ENCODE measurements around the gene HLA-G. TPM values are rescaled to one million over a fixed set of nuclear protein-coding genes. Genes with fewer than 3 reads are reported as not detected.
"Not testable (repeated sequence)": the region's sequence is repeated elsewhere in the genome, so short reads cannot be mapped to it uniquely, and the experiment has no call there.

HLA-G gene
- total RNA-seq, 1 donor from 2014 or later: not detected

- no peak overlapping the region for H3K4me3 ChIP-seq (ENCODE audit: low read length in 3 of 3)
- H3K27ac ChIP-seq (ENCODE audit: low read depth, low read length): no peak overlapping the region
- no peaks in the 10 kb centered on the region for H3K4me1 ChIP-seq (ENCODE audit: control insufficient read depth in 3 of 3, insufficient read depth in 3 of 3, low read length in 3 of 3)
- H3K36me3 ChIP-seq (ENCODE audit: control insufficient read depth in 3 of 3, insufficient read depth in 3 of 3, low read length in 3 of 3): no peaks in the 10 kb centered on the region
- H3K27me3 ChIP-seq (ENCODE audit: control insufficient read depth in 3 of 3, insufficient read depth in 3 of 3, low read length in 3 of 3): peaks cover 4 to 18% (median 10%) of the 10 kb centered on the region in 3 donors
- H3K9ac ChIP-seq (ENCODE audit: low read depth in 1 of 3, low read length in 3 of 3): no peak overlapping the region
- H3K9me3 ChIP-seq (ENCODE audit: control insufficient read depth in 3 of 3, low read length in 3 of 3): no peaks in the 10 kb centered on the region
Observed at GRCh38 chr6:29858006-29858405, 30.4 kb downstream of the HLA-G start.

GRCh38 chr6:29861521-29862255 is 34.1 kb downstream of the HLA-G start:
- Histone ChIP-seq H3K27ac (ENCODE audit: low read depth, low read length) (no peak overlapping the region), H3K36me3 (ENCODE audit: control insufficient read depth in 3 of 3, insufficient read depth in 3 of 3, low read length in 3 of 3) (no peaks in the 10 kb centered on the region), H3K9ac (ENCODE audit: low read depth in 1 of 3, low read length in 3 of 3) (no peak overlapping the region), H3K27me3 (ENCODE audit: control insufficient read depth in 3 of 3, insufficient read depth in 3 of 3, low read length in 3 of 3) (peaks cover 12 to 41% (median 27%) of the 10 kb centered on the region in 3 donors), H3K4me3 (ENCODE audit: low read length in 3 of 3) (no peak overlapping the region), H3K4me1 (ENCODE audit: control insufficient read depth in 3 of 3, insufficient read depth in 3 of 3, low read length in 3 of 3) (no peaks in the 10 kb centered on the region), H3K9me3 (ENCODE audit: control insufficient read depth in 3 of 3, low read length in 3 of 3) (no peaks in the 10 kb centered on the region)

- Histone ChIP-seq H3K4me1 (ENCODE audit: control insufficient read depth in 3 of 3, insufficient read depth in 3 of 3, low read length in 3 of 3) (no peaks in the 10 kb centered on the region), H3K27me3 (ENCODE audit: control insufficient read depth in 3 of 3, insufficient read depth in 3 of 3, low read length in 3 of 3) (peaks cover 12 to 56% (median 36%) of the 10 kb centered on the region in 3 donors), H3K27ac (ENCODE audit: low read depth, low read length) (no peak overlapping the region), H3K9me3 (ENCODE audit: control insufficient read depth in 3 of 3, low read length in 3 of 3) (no peaks in the 10 kb centered on the region), H3K4me3 (ENCODE audit: low read length in 3 of 3) (no peak overlapping the region), H3K9ac (ENCODE audit: low read depth in 1 of 3, low read length in 3 of 3) (no peak overlapping the region), H3K36me3 (ENCODE audit: control insufficient read depth in 3 of 3, insufficient read depth in 3 of 3, low read length in 3 of 3) (no peaks in the 10 kb centered on the region)
Observed at GRCh38 chr6:29864037-29864810, 36.6 kb downstream of the HLA-G start.

GRCh38 chr6:29865631-29866030 is 38.0 kb downstream of the HLA-G start:
- H3K27me3 ChIP-seq (ENCODE audit: control insufficient read depth in 3 of 3, insufficient read depth in 3 of 3, low read length in 3 of 3): peaks cover 12 to 56% (median 39%) of the 10 kb centered on the region in 3 donors

DNA sequence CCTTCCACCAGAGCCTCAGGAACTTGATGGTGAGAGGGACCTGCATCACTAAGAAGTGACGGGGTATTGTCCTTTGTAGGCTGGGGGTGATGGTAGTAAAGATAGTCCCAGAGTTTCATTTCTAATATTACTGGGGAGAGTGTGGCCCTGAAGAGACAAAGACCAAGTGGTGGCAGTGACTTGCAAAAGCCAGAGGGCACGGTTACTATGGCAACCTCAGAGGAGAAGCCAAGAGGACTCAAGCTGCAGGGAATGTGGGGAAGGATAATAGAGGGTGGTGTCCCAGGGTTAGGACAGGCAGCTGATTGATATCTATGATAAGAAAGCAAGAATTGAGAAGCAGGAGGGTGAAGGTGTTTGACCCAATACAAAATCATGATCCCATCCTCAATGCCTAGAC is 42.5 kb downstream of the HLA-G start:
- Histone ChIP-seq H3K9me3 (ENCODE audit: control insufficient read depth in 3 of 3, low read length in 3 of 3) (no peaks in the 10 kb centered on the region), H3K9ac (ENCODE audit: low read depth in 1 of 3, low read length in 3 of 3) (no peak overlapping the region), H3K27me3 (ENCODE audit: control insufficient read depth in 3 of 3, insufficient read depth in 3 of 3, low read length in 3 of 3) (peaks cover 8 to 26% (median 20%) of the 10 kb centered on the region in 3 donors), H3K4me1 (ENCODE audit: control insufficient read depth in 3 of 3, insufficient read depth in 3 of 3, low read length in 3 of 3) (no peaks in the 10 kb centered on the region), H3K27ac (ENCODE audit: low read depth, low read length) (no peak overlapping the region), H3K36me3 (ENCODE audit: control insufficient read depth in 3 of 3, insufficient read depth in 3 of 3, low read length in 3 of 3) (no peaks in the 10 kb centered on the region), H3K4me3 (ENCODE audit: low read length in 3 of 3) (no peak overlapping the region)

More at GRCh38 chr6:29865631-29866030, 38.0 kb downstream of the HLA-G start:
- Histone ChIP-seq H3K4me3 (ENCODE audit: low read length in 3 of 3) (no peak overlapping the region), H3K4me1 (ENCODE audit: control insufficient read depth in 3 of 3, insufficient read depth in 3 of 3, low read length in 3 of 3) (no peaks in the 10 kb centered on the region), H3K27ac (ENCODE audit: low read depth, low read length) (no peak overlapping the region), H3K9ac (ENCODE audit: low read depth in 1 of 3, low read length in 3 of 3) (no peak overlapping the region), H3K9me3 (ENCODE audit: control insufficient read depth in 3 of 3, low read length in 3 of 3) (no peaks in the 10 kb centered on the region), H3K36me3 (ENCODE audit: control insufficient read depth in 3 of 3, insufficient read depth in 3 of 3, low read length in 3 of 3) (no peaks in the 10 kb centered on the region)

DNA sequence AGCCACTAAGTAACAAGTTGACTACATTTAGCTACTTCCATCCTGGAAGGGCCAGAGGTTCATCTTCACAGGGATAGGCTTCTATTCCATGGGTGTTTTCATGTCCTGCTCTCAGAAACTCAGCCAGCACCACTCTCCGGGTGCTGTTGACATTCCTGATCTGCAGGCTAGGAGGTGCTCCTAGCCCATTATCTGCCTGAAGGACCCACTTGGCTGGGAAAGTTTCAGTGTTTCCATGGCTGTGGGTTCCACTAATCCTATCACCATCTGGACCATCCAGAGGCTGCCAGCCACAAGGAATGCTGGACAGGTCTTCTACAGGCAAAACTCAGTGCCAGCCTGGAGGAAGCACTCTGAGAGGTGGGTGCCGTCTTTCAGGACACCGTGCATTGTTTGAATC is 45.2 kb downstream of the HLA-G start:
- H3K27ac ChIP-seq (ENCODE audit: low read depth, low read length): no peak overlapping the region
- H3K36me3 ChIP-seq (ENCODE audit: control insufficient read depth in 3 of 3, insufficient read depth in 3 of 3, low read length in 3 of 3): no peaks in the 10 kb centered on the region
- no peaks in the 10 kb centered on the region for H3K9me3 ChIP-seq (ENCODE audit: control insufficient read depth in 3 of 3, low read length in 3 of 3)
- H3K9ac ChIP-seq (ENCODE audit: low read depth in 1 of 3, low read length in 3 of 3): no peak overlapping the region
- peaks cover 0 to 6% (median 6%) of the 10 kb centered on the region in 3 donors for H3K27me3 ChIP-seq (ENCODE audit: control insufficient read depth in 3 of 3, insufficient read depth in 3 of 3, low read length in 3 of 3)
- H3K4me3 ChIP-seq (ENCODE audit: low read length in 3 of 3): no peak overlapping the region
- H3K4me1 ChIP-seq (ENCODE audit: control insufficient read depth in 3 of 3, insufficient read depth in 3 of 3, low read length in 3 of 3): no peaks in the 10 kb centered on the region

- Histone ChIP-seq H3K9me3 (ENCODE audit: control insufficient read depth in 3 of 3, low read length in 3 of 3) (no peaks in the 10 kb centered on the region), H3K4me1 (ENCODE audit: control insufficient read depth in 3 of 3, insufficient read depth in 3 of 3, low read length in 3 of 3) (no peaks in the 10 kb centered on the region), H3K4me3 (ENCODE audit: low read length in 3 of 3) (no peak overlapping the region), H3K27ac (ENCODE audit: low read depth, low read length) (no peak overlapping the region), H3K27me3 (ENCODE audit: control insufficient read depth in 3 of 3, insufficient read depth in 3 of 3, low read length in 3 of 3) (no peaks in the 10 kb centered on the region), H3K36me3 (ENCODE audit: control insufficient read depth in 3 of 3, insufficient read depth in 3 of 3, low read length in 3 of 3) (no peaks in the 10 kb centered on the region), H3K9ac (ENCODE audit: low read depth in 1 of 3, low read length in 3 of 3) (no peak overlapping the region)
Observed at GRCh38 chr6:29875257-29875656, 47.6 kb downstream of the HLA-G start.

- H3K9ac ChIP-seq (ENCODE audit: low read depth in 1 of 3, low read length in 3 of 3); H3K36me3 ChIP-seq (ENCODE audit: control insufficient read depth in 3 of 3, insufficient read depth in 3 of 3, low read length in 3 of 3): not testable (repeated sequence)
Observed at GRCh38 chr6:29875734-29876133, 48.1 kb downstream of the HLA-G start.

More at GRCh38 chr6:29875734-29876133, 48.1 kb downstream of the HLA-G start:
- H3K9me3 ChIP-seq (ENCODE audit: control insufficient read depth in 3 of 3, low read length in 3 of 3); H3K4me1 ChIP-seq (ENCODE audit: control insufficient read depth in 3 of 3, insufficient read depth in 3 of 3, low read length in 3 of 3); H3K4me3 ChIP-seq (ENCODE audit: low read length in 3 of 3); H3K27me3 ChIP-seq (ENCODE audit: control insufficient read depth in 3 of 3, insufficient read depth in 3 of 3, low read length in 3 of 3); H3K27ac ChIP-seq (ENCODE audit: low read depth, low read length): not testable (repeated sequence)
